CD4-positive, alpha-beta T cell (primary cell): Measurements from ENCODE around the gene HK1. TPM values are rescaled to one million over a fixed set of nuclear protein-coding genes. Genes with fewer than 3 reads are reported as not detected.

ENCODE experiments used
- ATAC-seq: fragments of 200-7000 bp; cut with Tn5 transposase; one replicate; pipeline ENCODE4 v1.10.0; 2022; ENCODE audit warnings: mild to moderate bottlenecking; ENCODE audit not compliant: poor library complexity
- CTCF ChIA-PET: fragments of 350-600 bp; sonication (Branson Sonifier 250); formaldehyde crosslinking; loops from one replicate; lab custom pipeline; 2021; ENCODE audit warnings: antibody characterized with exemption, inconsistent platforms; lab: Charles Lee
- POLR2A ChIA-PET: fragments of 350-600 bp; sonication (Branson Sonifier 250); formaldehyde crosslinking; loops from one replicate; lab custom pipeline; 2021; ENCODE audit warnings: antibody characterized with exemption, inconsistent platforms; lab: Charles Lee
- DNase-seq, 14 experiments: peaks; one replicate each; pipeline ENCODE4 v3.0.0-alpha.2; 2013 to 2020; ENCODE audit warnings: mixed read lengths in 2 of 14
- H3K27ac ChIP-seq, 2 donors: one replicate each; pipeline versions ENCODE4 v1.5.1 to v1.7.0; 2013; ENCODE audit warnings: low read length in 2 of 2, low read depth in 1 of 2, mild to moderate bottlenecking in 1 of 2
- H3K27me3 ChIP-seq, 2 experiments: 1 replicate in 1 of 2; 2 replicates in 1 of 2; pipeline versions ENCODE4 v1.6.1 to v1.7.0; 2013; ENCODE audit warnings: low read length in 2 of 2, control low read depth in 1 of 2, mild to moderate bottlenecking in 1 of 2, moderate library complexity in 1 of 2; ENCODE audit not compliant: insufficient read depth in 2 of 2, control insufficient read depth in 1 of 2
- H3K36me3 ChIP-seq: one replicate; pipeline ENCODE4 v1.6.1; 2013; ENCODE audit warnings: low read length, control low read depth; ENCODE audit not compliant: insufficient read depth
- H3K4me1 ChIP-seq: one replicate; pipeline ENCODE4 v1.6.1; 2013; ENCODE audit warnings: low read length, control low read depth; ENCODE audit not compliant: insufficient read depth
- H3K4me3 ChIP-seq: one replicate; pipeline ENCODE4 v1.5.1; 2013; ENCODE audit warnings: mild to moderate bottlenecking, low read length, moderate library complexity
- H3K9me3 ChIP-seq, 2 experiments: 1 replicate in 1 of 2; 2 replicates in 1 of 2; pipeline versions ENCODE4 v1.6.1 to v1.7.0; 2013; ENCODE audit warnings: low read length in 2 of 2, mild to moderate bottlenecking in 2 of 2, control low read depth in 1 of 2, moderate library complexity in 1 of 2; ENCODE audit not compliant: control insufficient read depth in 1 of 2, insufficient read depth in 1 of 2
- H3K27ac Mint-ChIP-seq: one replicate; pipeline ENCODE4 v1.8.0; 2020; ENCODE audit warnings: mixed read lengths
- H3K27me3 Mint-ChIP-seq: one replicate; pipeline ENCODE4 v1.8.0; 2021; ENCODE audit warnings: mixed read lengths
- H3K36me3 Mint-ChIP-seq: one replicate; pipeline ENCODE4 v1.8.0; 2021; ENCODE audit warnings: low read depth, mixed read lengths
- H3K4me1 Mint-ChIP-seq: one replicate; pipeline ENCODE4 v1.8.0; 2021; ENCODE audit warnings: low read depth, mixed read lengths
- H3K4me3 Mint-ChIP-seq: one replicate; pipeline ENCODE4 v1.8.0; 2020; ENCODE audit warnings: mild to moderate bottlenecking, mixed read lengths
- H3K9me3 Mint-ChIP-seq: one replicate; pipeline ENCODE4 v1.8.0; 2020; ENCODE audit warnings: mixed read lengths
- CTCF ChIP-seq: fragments of 200-600 bp; IDR thresholded peaks from one replicate; pipeline ENCODE4 v1.8.0; 2022; ENCODE audit warnings: antibody characterized with exemption, mild to moderate bottlenecking
- intact Hi-C, 2 experiments: fragments of 100-400 bp; cut with DNase I in 1 of 2; cut with micrococcal nuclease in 1 of 2; formaldehyde crosslinking; loops; one replicate each; pipeline versions ENCODE4 v1.15.1 to v1.9.0; 2023 to 2025; cut with DNase I, micrococcal nuclease
- total RNA-seq, 174 experiments: library from RNA in 2 of 174; stranded (reverse) in 2 of 174; gene quantifications; one replicate each; pipeline ENCODE4 v1.2.3 and lab custom pipeline; 2021 to 2026

The HK1 gene
- total RNA-seq, 2 experiments from 2014 or later, result 45.6 to 48.1 TPM

GRCh38 chr10:69398466-69398865, 120.2 kb downstream of the HK1 start:
- no peak for TF ChIP-seq CTCF
- H3K27ac Mint-ChIP-seq, result no peak overlapping the region
- ATAC-seq (no peak), DNase-seq (no peak)
- CTCF ChIA-PET, result interaction anchor here (0.6 to 2.4 kb wide), 2 partner anchors 9 to 183 kb away, joined by 3 to 5 read pairs; no protein-coding TSS in a partner anchor
- POLR2A ChIA-PET, result no interaction called here
- peaks cover 79% of the 10 kb centered on the region for H3K36me3 ChIP-seq
- no peaks in the 10 kb centered on the region for H3K9me3 ChIP-seq
- H3K4me3 Mint-ChIP-seq, result no peak overlapping the region
- H3K27me3 ChIP-seq, result no peaks in the 10 kb centered on the region
- intact Hi-C loops, result no loop called here
- peaks cover 84% of the 10 kb centered on the region for H3K36me3 Mint-ChIP-seq
- H3K27ac ChIP-seq, result no peak overlapping the region
- H3K4me1 ChIP-seq, result no peaks in the 10 kb centered on the region
- no peak overlapping the region for H3K4me3 ChIP-seq
- H3K9me3 Mint-ChIP-seq, result no peaks in the 10 kb centered on the region
- H3K27me3 Mint-ChIP-seq, result no peaks in the 10 kb centered on the region
- H3K4me1 Mint-ChIP-seq, result no peaks in the 10 kb centered on the region

- Histone ChIP-seq H3K36me3 (peaks cover 65% of the 10 kb centered on the region), H3K27me3 (no peaks in the 10 kb centered on the region), H3K4me3 (no peak overlapping the region), H3K27ac (no peak overlapping the region), H3K9me3 (no peaks in the 10 kb centered on the region), H3K4me1 (no peaks in the 10 kb centered on the region)
- ATAC-seq (no peak), DNase-seq (no peak)
- peaks cover 75% of the 10 kb centered on the region for H3K36me3 Mint-ChIP-seq
- H3K4me1 Mint-ChIP-seq, result no peaks in the 10 kb centered on the region
- H3K9me3 Mint-ChIP-seq, result no peaks in the 10 kb centered on the region
- ChIA-PET POLR2A (interaction anchor here (0.6 kb wide), 1 partner anchor 445 kb away, joined by 3 read pairs; the partner anchor contains the start of gene DDX21), CTCF (no interaction called here)
- H3K4me3 Mint-ChIP-seq, result no peak overlapping the region
- H3K27ac Mint-ChIP-seq, result no peak overlapping the region
- no peaks in the 10 kb centered on the region for H3K27me3 Mint-ChIP-seq
- no peak for TF ChIP-seq CTCF
- intact Hi-C loops, result no loop called here
These were observed 122.6 kb downstream of the HK1 start for GRCh38 chr10:69400936-69401335.

- Histone ChIP-seq H3K9me3 (no peaks in the 10 kb centered on the region), H3K36me3 (peaks cover 65% of the 10 kb centered on the region), H3K4me3 (no peak overlapping the region), H3K4me1 (no peaks in the 10 kb centered on the region), H3K27me3 (no peaks in the 10 kb centered on the region), H3K27ac (no peak overlapping the region)
- ATAC-seq (no peak), DNase-seq (no peak)
- TF ChIP-seq CTCF, result no peak
- Mint-ChIP-seq H3K9me3 (no peaks in the 10 kb centered on the region), H3K4me3 (no peak overlapping the region), H3K27me3 (no peaks in the 10 kb centered on the region), H3K27ac (no peak overlapping the region), H3K4me1 (peaks cover under 1% of the 10 kb centered on the region), H3K36me3 (peaks cover 75% of the 10 kb centered on the region)
- POLR2A ChIA-PET, result no interaction called here
- CTCF ChIA-PET, result no interaction called here
- intact Hi-C loops, result no loop called here
These were observed 123.1 kb downstream of the HK1 start for GRCh38 chr10:69401416-69401815.
